ENCODE data around the gene UTP3.

DNA sequence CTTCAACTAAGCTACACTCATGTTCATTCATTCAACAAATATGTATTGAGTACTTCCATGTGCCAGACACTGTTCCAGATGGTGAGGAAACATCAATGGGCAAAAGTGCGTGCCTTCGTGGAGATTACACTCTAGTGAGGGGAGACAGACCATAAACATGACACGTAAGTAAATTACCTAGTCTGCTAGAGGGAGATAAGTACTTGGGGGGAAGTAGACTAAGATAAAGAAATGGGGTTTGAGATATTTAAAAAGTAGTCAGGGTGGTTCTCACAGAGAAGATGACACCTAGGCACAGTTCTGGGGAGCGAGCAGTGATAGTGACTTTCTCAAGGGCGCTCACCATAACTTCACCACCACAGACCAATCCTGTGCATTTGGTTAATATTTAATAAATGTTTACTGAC lies 33.7 kb upstream of the UTP3 start:
- TF ChIP-seq, protein P1, sequence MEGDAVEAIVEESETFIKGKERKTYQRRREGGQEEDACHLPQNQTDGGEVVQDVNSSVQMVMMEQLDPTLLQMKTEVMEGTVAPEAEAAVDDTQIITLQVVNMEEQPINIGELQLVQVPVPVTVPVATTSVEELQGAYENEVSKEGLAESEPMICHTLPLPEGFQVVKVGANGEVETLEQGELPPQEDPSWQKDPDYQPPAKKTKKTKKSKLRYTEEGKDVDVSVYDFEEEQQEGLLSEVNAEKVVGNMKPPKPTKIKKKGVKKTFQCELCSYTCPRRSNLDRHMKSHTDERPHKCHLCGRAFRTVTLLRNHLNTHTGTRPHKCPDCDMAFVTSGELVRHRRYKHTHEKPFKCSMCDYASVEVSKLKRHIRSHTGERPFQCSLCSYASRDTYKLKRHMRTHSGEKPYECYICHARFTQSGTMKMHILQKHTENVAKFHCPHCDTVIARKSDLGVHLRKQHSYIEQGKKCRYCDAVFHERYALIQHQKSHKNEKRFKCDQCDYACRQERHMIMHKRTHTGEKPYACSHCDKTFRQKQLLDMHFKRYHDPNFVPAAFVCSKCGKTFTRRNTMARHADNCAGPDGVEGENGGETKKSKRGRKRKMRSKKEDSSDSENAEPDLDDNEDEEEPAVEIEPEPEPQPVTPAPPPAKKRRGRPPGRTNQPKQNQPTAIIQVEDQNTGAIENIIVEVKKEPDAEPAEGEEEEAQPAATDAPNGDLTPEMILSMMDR (IDR thresholded peaks at IDR 0.05), result no peak
- TF ChIP-seq POLR2A (IDR thresholded peaks at IDR 0.05), result no peak

Data from ovary (tissue), 3 donors.